HEK293 (cell line): Measurements from ENCODE around the gene IKZF4.

Source experiments
- ZBTB20 ChIP-seq: fragments of 450-650 bp; formaldehyde crosslinking; IDR thresholded peaks from 2 replicates; pipeline ENCODE4 v1.5.1; 2016; ENCODE audit warnings: missing biosample characterization, missing genetic modification characterization
- ZNF768 ChIP-seq: fragments of 450-650 bp; formaldehyde crosslinking; IDR thresholded peaks from 2 replicates; pipeline ENCODE4 v1.5.1; 2018; ENCODE audit warnings: missing biosample characterization, mild to moderate bottlenecking, missing genetic modification characterization
- TF ChIP-seq, protein P1 (sequence below): fragments of 450-650 bp; formaldehyde crosslinking; IDR thresholded peaks from 2 replicates; pipeline ENCODE4 v1.5.1; 2016; ENCODE audit warnings: missing biosample characterization, missing genetic modification characterization

GRCh38 chr12:56010111-56010570, 10.7 kb upstream of the IKZF4 start:
- TF ChIP-seq, protein P1, sequence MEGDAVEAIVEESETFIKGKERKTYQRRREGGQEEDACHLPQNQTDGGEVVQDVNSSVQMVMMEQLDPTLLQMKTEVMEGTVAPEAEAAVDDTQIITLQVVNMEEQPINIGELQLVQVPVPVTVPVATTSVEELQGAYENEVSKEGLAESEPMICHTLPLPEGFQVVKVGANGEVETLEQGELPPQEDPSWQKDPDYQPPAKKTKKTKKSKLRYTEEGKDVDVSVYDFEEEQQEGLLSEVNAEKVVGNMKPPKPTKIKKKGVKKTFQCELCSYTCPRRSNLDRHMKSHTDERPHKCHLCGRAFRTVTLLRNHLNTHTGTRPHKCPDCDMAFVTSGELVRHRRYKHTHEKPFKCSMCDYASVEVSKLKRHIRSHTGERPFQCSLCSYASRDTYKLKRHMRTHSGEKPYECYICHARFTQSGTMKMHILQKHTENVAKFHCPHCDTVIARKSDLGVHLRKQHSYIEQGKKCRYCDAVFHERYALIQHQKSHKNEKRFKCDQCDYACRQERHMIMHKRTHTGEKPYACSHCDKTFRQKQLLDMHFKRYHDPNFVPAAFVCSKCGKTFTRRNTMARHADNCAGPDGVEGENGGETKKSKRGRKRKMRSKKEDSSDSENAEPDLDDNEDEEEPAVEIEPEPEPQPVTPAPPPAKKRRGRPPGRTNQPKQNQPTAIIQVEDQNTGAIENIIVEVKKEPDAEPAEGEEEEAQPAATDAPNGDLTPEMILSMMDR = no peak
- TF ChIP-seq ZNF768 (tag by site-specific recombination) (no peak), ZBTB20 (tag by site-specific recombination) (no peak)
